ENCODE data around the gene DOCK3. TPM values are rescaled to one million over a fixed set of nuclear protein-coding genes. Genes with fewer than 3 reads are reported as not detected.

Gene DOCK3
- total and polyA plus RNA-seq, 10 donors: 0.08 to 2.1 (median 0.44) TPM

DNA sequence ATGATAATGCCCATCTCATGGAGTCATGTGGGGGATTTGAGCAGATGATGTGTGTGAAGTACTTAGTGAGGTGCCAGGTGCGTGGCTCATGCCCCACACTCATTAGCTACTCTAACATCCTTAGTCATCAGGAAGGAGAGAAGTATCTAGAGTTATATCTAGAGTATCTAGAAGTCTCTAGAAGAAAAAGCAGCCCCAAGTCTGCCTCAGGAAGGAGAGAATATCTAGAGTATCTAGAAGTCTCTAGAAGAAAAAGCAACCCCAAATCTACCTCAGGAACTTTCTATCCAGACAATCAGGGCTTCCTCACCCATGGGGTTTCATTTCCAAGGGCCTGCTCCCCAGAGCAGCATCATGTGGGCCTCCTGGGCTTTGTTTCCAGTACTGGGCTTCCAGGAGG, 24.7 kb upstream of the DOCK3 start:
- DNase-seq: no peak
- peaks cover 0 to 55% (median 39%) of the 10 kb centered on the region in 6 donors for H3K36me3 ChIP-seq
- H3K27me3 ChIP-seq (replicated peaks in 1 of 7): no peaks in the 10 kb centered on the region
- TF ChIP-seq, protein P1, sequence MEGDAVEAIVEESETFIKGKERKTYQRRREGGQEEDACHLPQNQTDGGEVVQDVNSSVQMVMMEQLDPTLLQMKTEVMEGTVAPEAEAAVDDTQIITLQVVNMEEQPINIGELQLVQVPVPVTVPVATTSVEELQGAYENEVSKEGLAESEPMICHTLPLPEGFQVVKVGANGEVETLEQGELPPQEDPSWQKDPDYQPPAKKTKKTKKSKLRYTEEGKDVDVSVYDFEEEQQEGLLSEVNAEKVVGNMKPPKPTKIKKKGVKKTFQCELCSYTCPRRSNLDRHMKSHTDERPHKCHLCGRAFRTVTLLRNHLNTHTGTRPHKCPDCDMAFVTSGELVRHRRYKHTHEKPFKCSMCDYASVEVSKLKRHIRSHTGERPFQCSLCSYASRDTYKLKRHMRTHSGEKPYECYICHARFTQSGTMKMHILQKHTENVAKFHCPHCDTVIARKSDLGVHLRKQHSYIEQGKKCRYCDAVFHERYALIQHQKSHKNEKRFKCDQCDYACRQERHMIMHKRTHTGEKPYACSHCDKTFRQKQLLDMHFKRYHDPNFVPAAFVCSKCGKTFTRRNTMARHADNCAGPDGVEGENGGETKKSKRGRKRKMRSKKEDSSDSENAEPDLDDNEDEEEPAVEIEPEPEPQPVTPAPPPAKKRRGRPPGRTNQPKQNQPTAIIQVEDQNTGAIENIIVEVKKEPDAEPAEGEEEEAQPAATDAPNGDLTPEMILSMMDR (IDR thresholded peaks at IDR 0.05 in 8 of 11, conservative IDR thresholded peaks at IDR 0.05 in 3 of 11): no peak
- TF ChIP-seq POLR2A (IDR thresholded peaks at IDR 0.05) (no peak), POLR2AphosphoS5 (IDR thresholded peaks at IDR 0.05) (no peak)
- H3K4me3 ChIP-seq: no peak overlapping the region
- H3K27ac ChIP-seq: no peak overlapping the region
- WGBS, 5 donors: 75 to 100% (median 96%) methylated on average over 1 of the region's 1 CpG
- intact Hi-C loops (cut with DNase I; ENCODE audit: low total_unique reads): no loop called here
- peaks cover 0 to 1% (median 0%) of the 10 kb centered on the region in 6 donors for H3K4me1 ChIP-seq
- H3K9me3 ChIP-seq: no peaks in the 10 kb centered on the region

DNA sequence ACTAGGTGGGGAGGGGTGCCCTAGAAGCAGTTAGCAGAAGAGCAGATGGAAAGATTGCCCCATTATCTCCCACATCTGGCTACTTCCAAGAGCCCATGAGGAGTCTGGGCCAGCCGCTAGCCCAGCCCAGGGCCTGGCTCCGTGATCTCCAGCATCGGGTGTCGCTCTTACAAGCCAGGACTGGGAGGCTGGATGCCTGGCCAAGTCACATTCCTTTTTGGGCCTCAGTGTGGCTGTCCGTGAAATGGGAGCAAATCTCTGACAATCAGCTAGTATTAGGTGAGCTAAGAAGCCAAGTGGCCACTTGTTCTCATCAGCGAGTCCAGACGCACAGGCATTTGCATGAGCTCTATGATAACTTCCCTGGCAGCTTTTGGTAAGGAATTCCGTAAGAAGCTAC, 23.3 kb upstream of the DOCK3 start:
- intact Hi-C loops (cut with DNase I; ENCODE audit: low total_unique reads): no loop called here
- no peaks in the 10 kb centered on the region for H3K27me3 ChIP-seq (replicated peaks in 1 of 7)
- H3K4me1 ChIP-seq: peaks cover 0 to 4% (median 0%) of the 10 kb centered on the region in 6 donors
- WGBS, 5 donors: 89 to 95% (median 93%) methylated on average over 6 to 8 of the region's 8 CpGs
- DNase-seq: no peak
- no peak overlapping the region for H3K4me3 ChIP-seq
- TF ChIP-seq POLR2AphosphoS5 (IDR thresholded peaks at IDR 0.05) (peak in 1 of 3 donors; percentile 28), POLR2A (IDR thresholded peaks at IDR 0.05) (no peak)
- TF ChIP-seq, protein P1 (IDR thresholded peaks at IDR 0.05 in 8 of 11, conservative IDR thresholded peaks at IDR 0.05 in 3 of 11): no peak
- H3K27ac ChIP-seq: no peak overlapping the region
- H3K36me3 ChIP-seq: peaks cover 0 to 41% (median 27%) of the 10 kb centered on the region in 6 donors
- H3K9me3 ChIP-seq: no peaks in the 10 kb centered on the region

DNA sequence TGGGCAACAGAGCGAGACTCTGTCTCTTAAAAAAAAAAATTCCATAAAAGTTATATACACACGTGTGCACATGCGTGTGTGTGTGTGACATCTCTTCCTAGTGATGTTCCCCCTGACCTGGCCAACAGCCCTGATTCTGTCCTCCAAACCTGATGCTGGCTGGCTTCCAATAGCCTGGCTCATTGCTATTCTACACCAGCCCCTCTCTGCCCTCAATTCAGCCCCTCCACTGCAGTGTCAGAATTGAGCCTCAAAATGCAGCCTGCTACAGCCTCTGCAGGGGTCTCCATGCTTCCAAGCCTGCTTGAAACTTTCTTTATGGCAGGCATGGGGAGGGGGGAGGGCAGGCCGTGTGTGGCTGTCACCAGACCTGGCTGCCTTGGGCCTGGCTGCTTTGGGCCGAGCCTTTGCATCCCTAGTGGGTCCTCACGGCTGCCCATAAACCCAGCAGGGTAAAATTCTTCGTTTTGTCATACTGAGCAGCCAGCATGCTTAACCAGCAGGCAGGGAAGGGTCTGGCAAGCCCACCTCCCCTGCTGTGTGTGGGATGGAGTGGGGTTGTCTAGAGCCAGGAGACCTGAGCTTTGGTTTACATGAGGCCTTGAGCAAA, 22.7 kb upstream of the DOCK3 start:
- WGBS, 5 donors: 70 to 85% (median 80%) methylated on average over 6 to 7 of the region's 7 CpGs
- H3K4me3 ChIP-seq: no peak overlapping the region
- TF ChIP-seq, protein P1 (IDR thresholded peaks at IDR 0.05 in 8 of 11, conservative IDR thresholded peaks at IDR 0.05 in 3 of 11): no peak
- TF ChIP-seq POLR2AphosphoS5 (IDR thresholded peaks at IDR 0.05) (no peak), POLR2A (IDR thresholded peaks at IDR 0.05) (no peak)
- peak; percentile 65 for DNase-seq
- peaks cover 0 to 35% (median 21%) of the 10 kb centered on the region in 6 donors for H3K36me3 ChIP-seq
- H3K27me3 ChIP-seq (replicated peaks in 1 of 7): no peaks in the 10 kb centered on the region
- no peaks in the 10 kb centered on the region for H3K9me3 ChIP-seq
- no peak overlapping the region for H3K27ac ChIP-seq
- intact Hi-C loops (cut with DNase I; ENCODE audit: low total_unique reads): no loop called here
- peaks cover 0 to 4% (median 0%) of the 10 kb centered on the region in 6 donors for H3K4me1 ChIP-seq

DNA sequence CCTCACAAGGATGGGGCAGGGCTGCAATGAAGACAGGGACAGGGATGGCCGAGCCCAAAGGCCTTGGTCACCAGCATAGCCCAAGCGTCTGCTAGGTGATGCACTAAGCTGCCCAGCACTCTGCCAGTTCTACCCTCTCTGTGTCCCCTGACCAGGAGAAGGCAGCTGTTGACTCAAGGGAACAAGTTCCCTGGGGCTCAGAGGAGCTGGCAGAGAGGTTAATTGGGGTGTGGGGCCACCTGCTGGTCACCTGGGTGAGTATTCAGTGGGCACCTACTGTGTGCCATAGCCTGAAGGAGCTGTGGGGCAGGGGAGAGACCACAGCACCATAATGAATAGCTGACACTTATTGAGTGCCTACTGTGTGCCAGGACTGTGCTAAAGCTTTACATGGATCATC, 22.0 kb upstream of the DOCK3 start:
- Histone ChIP-seq H3K27ac (no peak overlapping the region), H3K36me3 (peaks cover 0 to 28% (median 14%) of the 10 kb centered on the region in 6 donors), H3K4me3 (no peak overlapping the region), H3K27me3 (replicated peaks in 1 of 7) (no peaks in the 10 kb centered on the region), H3K4me1 (peaks cover 0 to 4% (median 0%) of the 10 kb centered on the region in 6 donors), H3K9me3 (no peaks in the 10 kb centered on the region)
- DNase-seq: peak; percentile 82
- TF ChIP-seq POLR2A (IDR thresholded peaks at IDR 0.05): no peak
- TF ChIP-seq, protein P1 (IDR thresholded peaks at IDR 0.05 in 8 of 11, conservative IDR thresholded peaks at IDR 0.05 in 3 of 11): peak in 10 of 11 experiments; percentile 26 to 74 (median 50)
- peak in 2 of 3 donors; percentile 27 to 38 for TF ChIP-seq POLR2AphosphoS5 (IDR thresholded peaks at IDR 0.05)
- intact Hi-C loops (cut with DNase I; ENCODE audit: low total_unique reads): no loop called here
- 65 to 89% (median 83%) methylated on average over 1 to 2 of the region's 2 CpGs for WGBS, 5 donors

Data from spleen (tissue), 11 donors.